K562 (cell line): ENCODE results near the gene SLC6A1. TPM values are rescaled to one million over a fixed set of nuclear protein-coding genes. Genes with fewer than 3 reads are reported as not detected.

Experiments used
- ATAC-seq: fragments of 200-7000 bp; cut with Tn5 transposase; 3 replicates; pipeline ENCODE4 v1.9.1; 2020; ENCODE audit warnings: moderate library complexity
- BruUV-seq: library from RNA; stranded (reverse); fragments of 400-500 nt; replicated peaks from 2 replicates; lab custom pipeline; 2021; lab: Mats Ljungman, UMichigan
- CTCF ChIA-PET: fragments of 300-600 bp; formaldehyde crosslinking; extraction: SDS; loops from one replicate; lab custom pipeline; 2021; ENCODE audit warnings: low intra/inter-chr PET ratio; lab: Yijun Ruan, JAX
- POLR2A ChIA-PET: fragments of 300-600, 350-650 bp; sonication (Branson Sonifier 250); formaldehyde crosslinking; extraction: SDS; loops from one replicate; lab custom pipeline; 2021; ENCODE audit warnings: antibody characterized with exemption, inconsistent platforms; lab: Yijun Ruan, JAX
- DNase-seq, 4 experiments: peaks; one replicate each; pipeline versions ENCODE4 v3.0.0 to v3.0.0-alpha.2; 2011 to 2018; ENCODE audit warnings: low spot score in 3 of 4, mixed read lengths in 3 of 4; ENCODE audit errors: extremely low read depth in 1 of 4
- FAIRE-seq: peaks from 2 replicates; lab custom pipeline; 2011; peaks lifted over from hg19 to GRCh38; lab: Jason Lieb, UNC
- H2AFZ ChIP-seq: 2 replicates; pipeline ENCODE4 v1.6.0; 2011; ENCODE audit warnings: low read depth, low read length, control low read depth, inconsistent platforms
- H3K27ac ChIP-seq: fragments of 200-600 bp; 3 replicates; pipeline ENCODE4 v1.8.0; 2011; ENCODE audit warnings: low read depth, mild to moderate bottlenecking, control low read depth, inconsistent platforms, low read length, moderate library complexity, mixed read lengths; ENCODE audit errors: extremely low read depth
- H3K27me3 ChIP-seq, 2 experiments: fragments of 300-600 bp in 1 of 2; 2 replicates in 1 of 2; 3 replicates in 1 of 2; pipeline versions ENCODE4 v1.6.0 to v1.8.0; 2011; ENCODE audit warnings: inconsistent platforms in 2 of 2, low read length in 2 of 2, mild to moderate bottlenecking in 1 of 2, mixed read lengths in 1 of 2, moderate library complexity in 1 of 2; ENCODE audit not compliant: control insufficient read depth in 2 of 2, insufficient read depth in 2 of 2
- H3K36me3 ChIP-seq: fragments of 300-600 bp; 3 replicates; pipeline ENCODE4 v1.8.0; 2011; ENCODE audit warnings: mild to moderate bottlenecking, low read length, inconsistent platforms; ENCODE audit not compliant: control insufficient read depth, insufficient read depth
- H3K4me1 ChIP-seq, 2 experiments: fragments of 200-600 bp in 1 of 2; replicated peaks in 1 of 2; 2 replicates in 1 of 2; 3 replicates in 1 of 2; pipeline versions ENCODE4 v1.5.1 to v1.8.0; 2011; ENCODE audit warnings: inconsistent platforms in 2 of 2, low read length in 2 of 2, mild to moderate bottlenecking in 1 of 2, mixed read lengths in 1 of 2, moderate library complexity in 1 of 2; ENCODE audit not compliant: control insufficient read depth in 2 of 2, insufficient read depth in 2 of 2
- H3K4me2 ChIP-seq: 2 replicates; pipeline ENCODE4 v1.6.1; 2011; ENCODE audit warnings: low read length, control low read depth, inconsistent platforms, mixed read lengths; ENCODE audit not compliant: insufficient read depth
- H3K4me3 ChIP-seq: fragments of 200-600 bp; sonication (generic), shearing (Covaris generic); 2 replicates; pipeline ENCODE4 v1.5.1; 2016; ENCODE audit warnings: control low read depth, inconsistent platforms
- H3K79me2 ChIP-seq: fragments of 200-600 bp; 3 replicates; pipeline ENCODE4 v1.8.0; 2011; ENCODE audit warnings: low read length, inconsistent platforms; ENCODE audit not compliant: control insufficient read depth, insufficient read depth
- H3K9ac ChIP-seq, 2 experiments: 2 replicates each; pipeline versions ENCODE4 v1.6.0 to v1.6.1; 2011; ENCODE audit warnings: low read depth in 2 of 2, low read length in 2 of 2, control low read depth in 1 of 2, inconsistent platforms in 1 of 2, mild to moderate bottlenecking in 1 of 2, mixed read lengths in 1 of 2; ENCODE audit not compliant: insufficient read depth in 1 of 2
- H3K9me1 ChIP-seq: one replicate; pipeline ENCODE4 v1.6.0; 2011; ENCODE audit warnings: inconsistent platforms, mild to moderate bottlenecking, low read length, moderate library complexity; ENCODE audit not compliant: control insufficient read depth, insufficient read depth
- H3K9me3 ChIP-seq: replicated peaks from 2 replicates; pipeline ENCODE4 v1.5.1; 2011; ENCODE audit warnings: low read depth, low read length, inconsistent platforms; ENCODE audit not compliant: control insufficient read depth, insufficient read depth
- H4K20me1 ChIP-seq: replicated peaks from 2 replicates; pipeline ENCODE4 v1.6.1; 2011; ENCODE audit warnings: low read length, inconsistent platforms, mixed read lengths; ENCODE audit not compliant: control insufficient read depth, insufficient read depth
- BRD4 ChIP-seq: fragments of 200-600 bp; sonication (generic); IDR thresholded peaks from 2 replicates; pipeline ENCODE4 v1.6.1; 2017; ENCODE audit warnings: inconsistent platforms
- CBX3 ChIP-seq, 2 experiments: IDR thresholded peaks; 1 replicate in 1 of 2; 2 replicates in 1 of 2; pipeline ENCODE4 v1.6.1; 2012; ENCODE audit warnings: inconsistent platforms in 2 of 2, low read length in 2 of 2, borderline replicate concordance in 1 of 2, control low read depth in 1 of 2
- KLF13 ChIP-seq: fragments of 450-650 bp; IDR thresholded peaks from 2 replicates; pipeline ENCODE4 v1.6.1; 2016; ENCODE audit warnings: missing genetic modification characterization, low read depth, mild to moderate bottlenecking, missing compliant biosample characterization, moderate library complexity, borderline replicate concordance
- RAD21 ChIP-seq, 2 experiments: fragments of 250-450 bp in 1 of 2; fragments of 450-650 bp in 1 of 2; sonication (Bioruptor Pico) in 1 of 2; formaldehyde crosslinking in 1 of 2; IDR thresholded peaks in 1 of 2; conservative IDR thresholded peaks in 1 of 2; 2 replicates each; pipeline versions ENCODE4 v1.4.0 to v1.8.0; 2020 to 2022; ENCODE audit warnings: mild to moderate bottlenecking in 2 of 2, moderate library complexity in 1 of 2
- RB1 ChIP-seq: fragments of 450-650 bp; IDR thresholded peaks from 2 replicates; pipeline ENCODE4 v1.6.1; 2017; ENCODE audit warnings: low read depth, mild to moderate bottlenecking
- RBM25 ChIP-seq: fragments of 200-400 bp; formaldehyde crosslinking; IDR thresholded peaks from 2 replicates; pipeline ENCODE4 v1.6.1; 2018; ENCODE audit warnings: low read length, low read depth, moderate library complexity; ENCODE audit not compliant: severe bottlenecking
- RCOR1 ChIP-seq, 2 experiments: IDR thresholded peaks; 2 replicates each; pipeline ENCODE4 v1.6.1; 2012; ENCODE audit warnings: low read depth in 2 of 2, low read length in 2 of 2, borderline replicate concordance in 1 of 2, improper control_type of control experiment in 1 of 2
- SMARCB1 ChIP-seq: IDR thresholded peaks from 2 replicates; pipeline ENCODE4 v1.6.1; 2011; ENCODE audit warnings: improper control_type of control experiment, low read depth; ENCODE audit not compliant: insufficient read length
- SMC3 ChIP-seq: conservative IDR thresholded peaks from 2 replicates; pipeline ENCODE4 v1.6.1; 2011; ENCODE audit warnings: low read depth, low read length, improper control_type of control experiment; ENCODE audit not compliant: insufficient read depth
- STAG1 ChIP-seq: sonication (generic); formaldehyde crosslinking; IDR thresholded peaks from 2 replicates; pipeline ENCODE4 v1.5.0; 2020; ENCODE audit warnings: missing genetic modification reagents, borderline replicate concordance
- ZFP36 ChIP-seq: fragments of 150-350 bp; IDR thresholded peaks from 2 replicates; pipeline ENCODE4 v1.6.1; 2018; ENCODE audit warnings: low read length, low read depth; ENCODE audit not compliant: partially characterized antibody
- WGBS: fragments of 100-300 bp; shearing (Covaris generic); methylation state at CpG from one replicate; pipeline ENCODE4 v1.1.6; 2016; ENCODE audit warnings: low coverage, mixed read lengths; ENCODE audit not compliant: insufficient coverage; ENCODE audit errors: missing lambda C conversion rate; 5-methylcytosine and 5-hydroxymethylcytosine counted together
- in situ Hi-C: fragments of 300-500 bp; cut with MboI; formaldehyde crosslinking; loops from 4 replicates; pipeline ENCODE4 v1.15.0; 2018; ENCODE audit warnings: inconsistent platforms, mixed read lengths
- intact Hi-C: fragments of 100-400 bp; cut with micrococcal nuclease; formaldehyde crosslinking; loops from 2 replicates; pipeline ENCODE4 v1.14.2; 2022
- polyA plus RNA-seq, 8 experiments: library from polyadenylated mRNA; depleted of rRNA in 4 of 8; stranded (reverse) in 5 of 8; unstranded in 3 of 8; fragments of >200 nt; fragmentation: Nextera tagmentation in 2 of 8; fragmentation: Illumina TruSeq in 1 of 8; extraction: Ambion mirVana in 2 of 8; extraction: Trizol in 1 of 8; gene quantifications; 2 replicates each; pipeline versions ENCODE4 v1.2.1 to v1.2.3, GENCODE V29; 2011 to 2014; ENCODE audit warnings: inconsistent platforms in 1 of 8, missing spikeins in 1 of 8
- total RNA-seq, 7 experiments: library from RNA; depleted of rRNA in 6 of 7; stranded (reverse); fragments of >200 nt in 6 of 7; fragmentation: Illumina TruSeq in 2 of 7; extraction: Trizol in 2 of 7; gene quantifications; 2 replicates each; pipeline versions ENCODE4 v1.2.1 to v1.2.3, GENCODE V29; 2011 to 2021; ENCODE audit warnings: low replicate concordance in 1 of 7
- TF ChIP-seq, protein P1 (sequence below), 2 experiments: fragments of 450-650 bp; formaldehyde crosslinking in 1 of 2; IDR thresholded peaks; 2 replicates each; pipeline versions ENCODE4 v1.4.0 to v1.6.1; 2014 to 2020; ENCODE audit warnings: mild to moderate bottlenecking in 2 of 2, borderline replicate concordance in 1 of 2, low read depth in 1 of 2

Gene SLC6A1
- total and polyA plus RNA-seq, 9 of the 15 experiments (the other 6 are each of a cell fraction or from before 2014, with no cell fraction given), result not detected

DNA sequence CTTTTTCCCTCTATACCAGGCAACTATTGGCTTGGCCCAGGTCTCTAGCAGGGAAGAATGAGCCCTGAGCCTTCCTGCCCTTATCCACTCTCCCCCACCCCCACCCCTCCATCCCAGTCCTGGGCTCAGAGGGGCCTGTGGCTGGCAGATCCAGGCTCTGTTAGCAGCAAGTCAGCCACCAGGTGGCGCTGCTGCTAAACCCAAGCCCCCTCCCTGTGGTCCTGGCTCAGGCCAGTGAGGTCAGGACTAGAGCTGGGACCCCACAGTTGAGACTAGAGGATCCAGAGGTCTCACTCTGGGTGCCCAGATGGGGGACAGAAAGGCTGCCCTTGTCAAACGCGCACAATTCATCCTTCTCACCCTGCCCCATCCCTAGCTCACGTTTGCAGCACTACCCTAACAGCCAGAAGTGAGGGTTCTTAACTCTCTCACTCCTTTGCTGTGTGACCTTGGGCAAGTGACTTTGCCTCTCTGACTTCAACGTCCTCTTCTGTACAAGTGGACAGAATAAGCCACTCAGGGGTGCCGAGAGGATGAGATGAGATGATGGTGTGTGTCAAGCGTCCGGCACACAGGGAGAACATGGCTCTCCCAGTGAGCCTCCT, 46.8 kb upstream of the SLC6A1 start:
- no peak overlapping the region for H3K9ac ChIP-seq
- H4K20me1 ChIP-seq, result peaks cover 10% of the 10 kb centered on the region; the same call in 1 of the 2 replicates
- H3K9me3 ChIP-seq, result peaks cover 4% of the 10 kb centered on the region
- BruUV-seq, result no TSS peak
- CTCF ChIA-PET, result interaction anchor here (0.5 to 1.8 kb wide), 5 partner anchors 114 to 1912 kb away, joined by 3 to 15 read pairs (median 7); no protein-coding TSS in a partner anchor
- ATAC-seq (peak; percentile 99), FAIRE-seq (peak; percentile 83), DNase-seq (peak; percentile 79 to 92 (median 86))
- no peaks in the 10 kb centered on the region for H3K9me1 ChIP-seq
- H3K36me3 ChIP-seq, result no peaks in the 10 kb centered on the region
- no peaks in the 10 kb centered on the region; a peak in 1 of 5 replicates for H3K4me1 ChIP-seq
- H3K27ac ChIP-seq, result no peak overlapping the region
- in situ Hi-C loops (loop anchor here (5.0 kb wide), 1 partner anchor 712 kb away; no protein-coding TSS in a partner anchor), intact Hi-C loops (loop anchor here (1.0 to 5.0 kb wide), 3 partner anchors 114 to 707 kb away; no protein-coding TSS in a partner anchor)
- WGBS, result 22% methylated on average over 8 of the region's 8 CpGs
- H3K4me3 ChIP-seq, result no peak overlapping the region
- H3K79me2 ChIP-seq, result no peaks in the 10 kb centered on the region
- POLR2A ChIA-PET, result interaction anchor here (0.5 kb wide), 1 partner anchor 36 kb away, joined by 3 read pairs; no protein-coding TSS in a partner anchor
- no peak overlapping the region for H2AFZ ChIP-seq
- peaks cover 0 to 26% of the 10 kb centered on the region in 2 experiments; a peak in 2 of 5 replicates for H3K27me3 ChIP-seq
- H3K4me2 ChIP-seq, result no peak overlapping the region
- TF ChIP-seq BRD4 (no peak), SMC3 (peak; percentile 88), RB1 (peak; percentile 56; the same call in 1 of the 2 replicates), STAG1 (CRISPR knock-in tag) (peak; percentile 67; the same call in 1 of the 2 replicates), RAD21 (CRISPR knock-in tag; conservative IDR thresholded peaks at IDR 0.05 in 1 of 2, IDR thresholded peaks at IDR 0.05 in 1 of 2) (peak; percentile 65 to 86), CBX3 (IDR thresholded peaks at IDR 0.05; ENCODE audit: borderline replicate concordance in 1 of 2, low read length in 2 of 2) (0 out of 3 replicates have a peak, but pooled peaks of 1 of the 2 experiments have one; percentile 13), KLF13 (tag) (no peak), SMARCB1 (no peak), ZFP36 (peak; percentile 40), RCOR1 (IDR thresholded peaks at IDR 0.05; ENCODE audit: borderline replicate concordance in 1 of 2, low read depth in 2 of 2, low read length in 2 of 2) (0 out of 4 replicates have a peak, but pooled peaks of 1 of the 2 experiments have one; percentile 17), RBM25 (peak; percentile 5)
- TF ChIP-seq, protein P1, sequence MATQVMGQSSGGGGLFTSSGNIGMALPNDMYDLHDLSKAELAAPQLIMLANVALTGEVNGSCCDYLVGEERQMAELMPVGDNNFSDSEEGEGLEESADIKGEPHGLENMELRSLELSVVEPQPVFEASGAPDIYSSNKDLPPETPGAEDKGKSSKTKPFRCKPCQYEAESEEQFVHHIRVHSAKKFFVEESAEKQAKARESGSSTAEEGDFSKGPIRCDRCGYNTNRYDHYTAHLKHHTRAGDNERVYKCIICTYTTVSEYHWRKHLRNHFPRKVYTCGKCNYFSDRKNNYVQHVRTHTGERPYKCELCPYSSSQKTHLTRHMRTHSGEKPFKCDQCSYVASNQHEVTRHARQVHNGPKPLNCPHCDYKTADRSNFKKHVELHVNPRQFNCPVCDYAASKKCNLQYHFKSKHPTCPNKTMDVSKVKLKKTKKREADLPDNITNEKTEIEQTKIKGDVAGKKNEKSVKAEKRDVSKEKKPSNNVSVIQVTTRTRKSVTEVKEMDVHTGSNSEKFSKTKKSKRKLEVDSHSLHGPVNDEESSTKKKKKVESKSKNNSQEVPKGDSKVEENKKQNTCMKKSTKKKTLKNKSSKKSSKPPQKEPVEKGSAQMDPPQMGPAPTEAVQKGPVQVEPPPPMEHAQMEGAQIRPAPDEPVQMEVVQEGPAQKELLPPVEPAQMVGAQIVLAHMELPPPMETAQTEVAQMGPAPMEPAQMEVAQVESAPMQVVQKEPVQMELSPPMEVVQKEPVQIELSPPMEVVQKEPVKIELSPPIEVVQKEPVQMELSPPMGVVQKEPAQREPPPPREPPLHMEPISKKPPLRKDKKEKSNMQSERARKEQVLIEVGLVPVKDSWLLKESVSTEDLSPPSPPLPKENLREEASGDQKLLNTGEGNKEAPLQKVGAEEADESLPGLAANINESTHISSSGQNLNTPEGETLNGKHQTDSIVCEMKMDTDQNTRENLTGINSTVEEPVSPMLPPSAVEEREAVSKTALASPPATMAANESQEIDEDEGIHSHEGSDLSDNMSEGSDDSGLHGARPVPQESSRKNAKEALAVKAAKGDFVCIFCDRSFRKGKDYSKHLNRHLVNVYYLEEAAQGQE (IDR thresholded peaks at IDR 0.05; ENCODE audit: borderline replicate concordance), result peak; percentile 71; the same call in 1 of the 2 replicates
- TF ChIP-seq, protein P1 (CRISPR knock-in tag; IDR thresholded peaks at IDR 0.05; ENCODE audit: low read depth), result no peak
